Measurements from ENCODE around the gene NTNG1. TPM values are rescaled to one million over a fixed set of nuclear protein-coding genes. Genes with fewer than 3 reads are reported as not detected.

The NTNG1 gene
- total and polyA plus RNA-seq, 2 of the 8 experiments (the other 6 are each of a cell fraction or from before 2014, with no cell fraction given), result 1.2 to 4.1 TPM

DNA sequence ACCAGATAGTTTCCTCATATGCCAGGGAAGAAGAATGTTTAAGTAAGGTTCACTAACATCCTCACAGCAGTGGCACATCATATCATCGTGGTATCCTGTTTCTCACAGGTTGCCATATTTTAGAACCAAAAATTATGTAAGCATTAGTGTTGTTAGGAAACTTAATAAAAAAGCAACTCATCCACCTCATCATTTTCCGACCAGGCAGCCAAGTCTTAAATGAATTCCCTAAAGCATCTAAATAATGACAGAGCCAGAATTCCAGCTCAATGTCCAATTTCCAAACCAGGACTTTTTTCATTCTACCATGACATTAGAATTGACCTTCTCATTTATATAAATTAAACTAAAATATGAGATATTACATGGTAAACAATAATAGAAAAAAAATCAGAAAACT is 272.7 kb downstream of the NTNG1 start (continued):
- TF ChIP-seq, protein P1, sequence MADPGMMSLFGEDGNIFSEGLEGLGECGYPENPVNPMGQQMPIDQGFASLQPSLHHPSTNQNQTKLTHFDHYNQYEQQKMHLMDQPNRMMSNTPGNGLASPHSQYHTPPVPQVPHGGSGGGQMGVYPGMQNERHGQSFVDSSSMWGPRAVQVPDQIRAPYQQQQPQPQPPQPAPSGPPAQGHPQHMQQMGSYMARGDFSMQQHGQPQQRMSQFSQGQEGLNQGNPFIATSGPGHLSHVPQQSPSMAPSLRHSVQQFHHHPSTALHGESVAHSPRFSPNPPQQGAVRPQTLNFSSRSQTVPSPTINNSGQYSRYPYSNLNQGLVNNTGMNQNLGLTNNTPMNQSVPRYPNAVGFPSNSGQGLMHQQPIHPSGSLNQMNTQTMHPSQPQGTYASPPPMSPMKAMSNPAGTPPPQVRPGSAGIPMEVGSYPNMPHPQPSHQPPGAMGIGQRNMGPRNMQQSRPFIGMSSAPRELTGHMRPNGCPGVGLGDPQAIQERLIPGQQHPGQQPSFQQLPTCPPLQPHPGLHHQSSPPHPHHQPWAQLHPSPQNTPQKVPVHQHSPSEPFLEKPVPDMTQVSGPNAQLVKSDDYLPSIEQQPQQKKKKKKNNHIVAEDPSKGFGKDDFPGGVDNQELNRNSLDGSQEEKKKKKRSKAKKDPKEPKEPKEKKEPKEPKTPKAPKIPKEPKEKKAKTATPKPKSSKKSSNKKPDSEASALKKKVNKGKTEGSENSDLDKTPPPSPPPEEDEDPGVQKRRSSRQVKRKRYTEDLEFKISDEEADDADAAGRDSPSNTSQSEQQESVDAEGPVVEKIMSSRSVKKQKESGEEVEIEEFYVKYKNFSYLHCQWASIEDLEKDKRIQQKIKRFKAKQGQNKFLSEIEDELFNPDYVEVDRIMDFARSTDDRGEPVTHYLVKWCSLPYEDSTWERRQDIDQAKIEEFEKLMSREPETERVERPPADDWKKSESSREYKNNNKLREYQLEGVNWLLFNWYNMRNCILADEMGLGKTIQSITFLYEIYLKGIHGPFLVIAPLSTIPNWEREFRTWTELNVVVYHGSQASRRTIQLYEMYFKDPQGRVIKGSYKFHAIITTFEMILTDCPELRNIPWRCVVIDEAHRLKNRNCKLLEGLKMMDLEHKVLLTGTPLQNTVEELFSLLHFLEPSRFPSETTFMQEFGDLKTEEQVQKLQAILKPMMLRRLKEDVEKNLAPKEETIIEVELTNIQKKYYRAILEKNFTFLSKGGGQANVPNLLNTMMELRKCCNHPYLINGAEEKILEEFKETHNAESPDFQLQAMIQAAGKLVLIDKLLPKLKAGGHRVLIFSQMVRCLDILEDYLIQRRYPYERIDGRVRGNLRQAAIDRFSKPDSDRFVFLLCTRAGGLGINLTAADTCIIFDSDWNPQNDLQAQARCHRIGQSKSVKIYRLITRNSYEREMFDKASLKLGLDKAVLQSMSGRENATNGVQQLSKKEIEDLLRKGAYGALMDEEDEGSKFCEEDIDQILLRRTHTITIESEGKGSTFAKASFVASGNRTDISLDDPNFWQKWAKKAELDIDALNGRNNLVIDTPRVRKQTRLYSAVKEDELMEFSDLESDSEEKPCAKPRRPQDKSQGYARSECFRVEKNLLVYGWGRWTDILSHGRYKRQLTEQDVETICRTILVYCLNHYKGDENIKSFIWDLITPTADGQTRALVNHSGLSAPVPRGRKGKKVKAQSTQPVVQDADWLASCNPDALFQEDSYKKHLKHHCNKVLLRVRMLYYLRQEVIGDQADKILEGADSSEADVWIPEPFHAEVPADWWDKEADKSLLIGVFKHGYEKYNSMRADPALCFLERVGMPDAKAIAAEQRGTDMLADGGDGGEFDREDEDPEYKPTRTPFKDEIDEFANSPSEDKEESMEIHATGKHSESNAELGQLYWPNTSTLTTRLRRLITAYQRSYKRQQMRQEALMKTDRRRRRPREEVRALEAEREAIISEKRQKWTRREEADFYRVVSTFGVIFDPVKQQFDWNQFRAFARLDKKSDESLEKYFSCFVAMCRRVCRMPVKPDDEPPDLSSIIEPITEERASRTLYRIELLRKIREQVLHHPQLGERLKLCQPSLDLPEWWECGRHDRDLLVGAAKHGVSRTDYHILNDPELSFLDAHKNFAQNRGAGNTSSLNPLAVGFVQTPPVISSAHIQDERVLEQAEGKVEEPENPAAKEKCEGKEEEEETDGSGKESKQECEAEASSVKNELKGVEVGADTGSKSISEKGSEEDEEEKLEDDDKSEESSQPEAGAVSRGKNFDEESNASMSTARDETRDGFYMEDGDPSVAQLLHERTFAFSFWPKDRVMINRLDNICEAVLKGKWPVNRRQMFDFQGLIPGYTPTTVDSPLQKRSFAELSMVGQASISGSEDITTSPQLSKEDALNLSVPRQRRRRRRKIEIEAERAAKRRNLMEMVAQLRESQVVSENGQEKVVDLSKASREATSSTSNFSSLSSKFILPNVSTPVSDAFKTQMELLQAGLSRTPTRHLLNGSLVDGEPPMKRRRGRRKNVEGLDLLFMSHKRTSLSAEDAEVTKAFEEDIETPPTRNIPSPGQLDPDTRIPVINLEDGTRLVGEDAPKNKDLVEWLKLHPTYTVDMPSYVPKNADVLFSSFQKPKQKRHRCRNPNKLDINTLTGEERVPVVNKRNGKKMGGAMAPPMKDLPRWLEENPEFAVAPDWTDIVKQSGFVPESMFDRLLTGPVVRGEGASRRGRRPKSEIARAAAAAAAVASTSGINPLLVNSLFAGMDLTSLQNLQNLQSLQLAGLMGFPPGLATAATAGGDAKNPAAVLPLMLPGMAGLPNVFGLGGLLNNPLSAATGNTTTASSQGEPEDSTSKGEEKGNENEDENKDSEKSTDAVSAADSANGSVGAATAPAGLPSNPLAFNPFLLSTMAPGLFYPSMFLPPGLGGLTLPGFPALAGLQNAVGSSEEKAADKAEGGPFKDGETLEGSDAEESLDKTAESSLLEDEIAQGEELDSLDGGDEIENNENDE (IDR thresholded peaks at IDR 0.05; ENCODE audit: insufficient replicate concordance, low read length), result no peak
- TF ChIP-seq EGR1 (IDR thresholded peaks at IDR 0.05; ENCODE audit: borderline replicate concordance, low read depth, low read length) (no peak), SP2 (IDR thresholded peaks at IDR 0.05; ENCODE audit: low read length) (no peak), ZNF274 (IDR thresholded peaks at IDR 0.05; ENCODE audit: borderline replicate concordance, extremely low read depth, low read length) (no peak), SIX5 (IDR thresholded peaks at IDR 0.05; ENCODE audit: low read depth, low read length) (no peak), NRF1 (IDR thresholded peaks at IDR 0.05; ENCODE audit: low read depth, low read length) (no peak), GTF2F1 (IDR thresholded peaks at IDR 0.05; ENCODE audit: borderline replicate concordance, low read depth, low read length) (no peak), BRCA1 (IDR thresholded peaks at IDR 0.05; ENCODE audit: low read depth, low read length) (no peak), RXRA (IDR thresholded peaks at IDR 0.05; ENCODE audit: insufficient read depth, low read depth, low read length) (no peak)
